ENCODE measurements around the gene ACAP1. TPM values are rescaled to one million over a fixed set of nuclear protein-coding genes. Genes with fewer than 3 reads are reported as not detected.
A peak's percentile ranks its signal among the peaks of the same experiment; 100 is the strongest.
"Not testable (repeated sequence)": the region's sequence is repeated elsewhere in the genome, so short reads cannot be mapped to it uniquely, and the experiment has no call there.

ACAP1 gene
- total and polyA plus RNA-seq, 4 donors = 4.6 to 18.1 (median 13.8) TPM

DNA sequence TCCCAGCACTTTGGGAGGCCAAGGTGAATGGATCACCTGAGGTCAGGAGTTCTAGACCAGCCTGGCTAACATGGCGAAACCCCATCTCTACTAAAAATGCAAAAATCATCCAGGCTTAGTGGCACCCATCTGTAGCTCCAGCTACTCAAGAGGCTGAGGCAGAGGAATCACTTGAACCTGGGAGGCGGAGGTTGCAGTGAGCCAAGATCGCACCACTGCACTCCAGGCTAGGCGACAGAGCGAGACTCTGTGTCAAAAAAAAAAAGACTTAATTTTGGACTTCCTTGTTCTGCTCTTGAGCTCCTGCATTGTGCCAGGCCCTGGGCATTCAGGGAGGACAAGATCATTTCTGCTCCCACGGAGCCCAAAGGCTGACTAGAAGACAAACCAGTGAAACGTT, 1.3 kb downstream of the ACAP1 start:
- not testable (repeated sequence) for H3K36me3 ChIP-seq (ENCODE audit: control insufficient read depth, insufficient read depth, low read length); H3K4me3 ChIP-seq (ENCODE audit: low read depth, low read length); H3K4me1 ChIP-seq (ENCODE audit: control insufficient read depth, insufficient read depth, low read length); H3K9me3 ChIP-seq (ENCODE audit: control insufficient read depth, insufficient read depth, low read length); DNase-seq (ENCODE audit: low read depth in 4 of 6, low spot score in 6 of 6); H3K27me3 ChIP-seq (ENCODE audit: control insufficient read depth, insufficient read depth, low read length); H3K27ac ChIP-seq (ENCODE audit: low read depth, low read length)
- WGBS (ENCODE audit: insufficient coverage) = 80% methylated on average over 7 of the region's 7 CpGs

GRCh38 chr17:7340179-7340578, 3.9 kb downstream of the ACAP1 start:
- H3K36me3 ChIP-seq (ENCODE audit: control insufficient read depth, insufficient read depth, low read length) = no peaks in the 10 kb centered on the region
- H3K27me3 ChIP-seq (ENCODE audit: control insufficient read depth, insufficient read depth, low read length) = no peaks in the 10 kb centered on the region
- no peaks in the 10 kb centered on the region for H3K9me3 ChIP-seq (ENCODE audit: control insufficient read depth, insufficient read depth, low read length)
- peaks cover 2% of the 10 kb centered on the region for H3K4me1 ChIP-seq (ENCODE audit: control insufficient read depth, insufficient read depth, low read length)
- H3K27ac ChIP-seq (ENCODE audit: low read depth, low read length) = no peak overlapping the region
- 100% methylated on average over 1 of the region's 2 CpGs for WGBS (ENCODE audit: insufficient coverage)
- H3K4me3 ChIP-seq (ENCODE audit: low read depth, low read length) = no peak overlapping the region
- no peak for DNase-seq (ENCODE audit: low read depth in 4 of 6, low spot score in 6 of 6)

DNA sequence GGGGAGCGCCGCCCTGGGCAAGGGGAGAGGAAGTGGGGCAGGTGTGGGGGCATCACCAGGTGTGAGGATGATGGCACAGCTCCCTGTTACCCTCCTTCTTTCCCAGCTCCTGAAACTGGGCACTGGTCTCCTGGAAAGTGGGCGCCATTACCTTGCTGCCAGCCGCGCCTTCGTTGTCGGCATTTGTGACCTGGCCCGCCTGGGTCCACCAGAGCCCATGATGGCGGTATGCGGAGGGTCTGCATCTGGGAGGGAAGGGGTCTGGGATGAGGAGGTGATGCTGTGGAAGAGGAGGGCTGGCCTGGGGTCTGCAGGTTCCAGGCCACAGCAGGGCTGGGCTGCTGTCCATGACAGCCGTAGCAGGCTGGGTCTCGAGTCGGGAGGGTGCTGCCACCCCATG, 5.5 kb downstream of the ACAP1 start:
- 92% methylated on average over 10 of the region's 13 CpGs for WGBS (ENCODE audit: insufficient coverage)
- H3K27me3 ChIP-seq (ENCODE audit: control insufficient read depth, insufficient read depth, low read length) = no peaks in the 10 kb centered on the region
- no peak overlapping the region for H3K27ac ChIP-seq (ENCODE audit: low read depth, low read length)
- H3K9me3 ChIP-seq (ENCODE audit: control insufficient read depth, insufficient read depth, low read length) = no peaks in the 10 kb centered on the region
- H3K36me3 ChIP-seq (ENCODE audit: control insufficient read depth, insufficient read depth, low read length) = no peaks in the 10 kb centered on the region
- no peak overlapping the region for H3K4me3 ChIP-seq (ENCODE audit: low read depth, low read length)
- H3K4me1 ChIP-seq (ENCODE audit: control insufficient read depth, insufficient read depth, low read length) = peaks cover 2% of the 10 kb centered on the region
- DNase-seq (ENCODE audit: low read depth in 4 of 6, low spot score in 6 of 6) = no peak

DNA sequence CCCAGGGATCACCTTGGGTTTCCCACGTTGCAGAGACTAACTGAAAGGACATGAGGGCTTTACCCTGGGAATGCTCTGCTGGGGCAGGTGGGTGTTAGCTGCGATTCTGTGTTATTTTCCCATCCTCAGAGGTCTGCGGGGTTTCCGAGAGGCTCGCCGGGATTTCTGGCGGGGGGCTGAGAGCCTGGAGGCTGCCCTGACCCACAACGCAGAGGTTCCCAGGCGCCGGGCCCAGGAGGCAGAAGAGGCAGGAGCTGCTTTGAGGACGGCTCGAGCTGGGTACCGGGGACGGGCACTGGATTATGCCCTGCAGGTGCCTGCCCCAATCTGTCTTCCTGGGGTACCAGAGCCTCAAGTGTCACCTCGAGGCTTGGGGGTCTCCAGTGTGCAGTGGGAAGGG, 6.9 kb downstream of the ACAP1 start:
- DNase-seq (ENCODE audit: low read depth in 4 of 6, low spot score in 6 of 6) = no peak
- WGBS (ENCODE audit: insufficient coverage) = 82% methylated on average over 15 of the region's 15 CpGs
- Histone ChIP-seq H3K27me3 (ENCODE audit: control insufficient read depth, insufficient read depth, low read length) (no peaks in the 10 kb centered on the region), H3K9me3 (ENCODE audit: control insufficient read depth, insufficient read depth, low read length) (no peaks in the 10 kb centered on the region), H3K27ac (ENCODE audit: low read depth, low read length) (no peak overlapping the region), H3K4me3 (ENCODE audit: low read depth, low read length) (no peak overlapping the region), H3K36me3 (ENCODE audit: control insufficient read depth, insufficient read depth, low read length) (peaks cover 3% of the 10 kb centered on the region), H3K4me1 (ENCODE audit: control insufficient read depth, insufficient read depth, low read length) (peaks cover 2% of the 10 kb centered on the region)

- peaks cover 3% of the 10 kb centered on the region for H3K36me3 ChIP-seq (ENCODE audit: control insufficient read depth, insufficient read depth, low read length)
- no peak for DNase-seq (ENCODE audit: low read depth in 4 of 6, low spot score in 6 of 6)
- H3K27me3 ChIP-seq (ENCODE audit: control insufficient read depth, insufficient read depth, low read length) = no peaks in the 10 kb centered on the region
- peaks cover 31% of the 10 kb centered on the region for H3K4me1 ChIP-seq (ENCODE audit: control insufficient read depth, insufficient read depth, low read length)
- WGBS (ENCODE audit: insufficient coverage) = 90% methylated on average over 16 of the region's 18 CpGs
- no peak overlapping the region for H3K4me3 ChIP-seq (ENCODE audit: low read depth, low read length)
- no peaks in the 10 kb centered on the region for H3K9me3 ChIP-seq (ENCODE audit: control insufficient read depth, insufficient read depth, low read length)
- H3K27ac ChIP-seq (ENCODE audit: low read depth, low read length) = no peak overlapping the region
Observed at GRCh38 chr17:7346761-7347614, 10.7 kb downstream of the ACAP1 start.

DNA sequence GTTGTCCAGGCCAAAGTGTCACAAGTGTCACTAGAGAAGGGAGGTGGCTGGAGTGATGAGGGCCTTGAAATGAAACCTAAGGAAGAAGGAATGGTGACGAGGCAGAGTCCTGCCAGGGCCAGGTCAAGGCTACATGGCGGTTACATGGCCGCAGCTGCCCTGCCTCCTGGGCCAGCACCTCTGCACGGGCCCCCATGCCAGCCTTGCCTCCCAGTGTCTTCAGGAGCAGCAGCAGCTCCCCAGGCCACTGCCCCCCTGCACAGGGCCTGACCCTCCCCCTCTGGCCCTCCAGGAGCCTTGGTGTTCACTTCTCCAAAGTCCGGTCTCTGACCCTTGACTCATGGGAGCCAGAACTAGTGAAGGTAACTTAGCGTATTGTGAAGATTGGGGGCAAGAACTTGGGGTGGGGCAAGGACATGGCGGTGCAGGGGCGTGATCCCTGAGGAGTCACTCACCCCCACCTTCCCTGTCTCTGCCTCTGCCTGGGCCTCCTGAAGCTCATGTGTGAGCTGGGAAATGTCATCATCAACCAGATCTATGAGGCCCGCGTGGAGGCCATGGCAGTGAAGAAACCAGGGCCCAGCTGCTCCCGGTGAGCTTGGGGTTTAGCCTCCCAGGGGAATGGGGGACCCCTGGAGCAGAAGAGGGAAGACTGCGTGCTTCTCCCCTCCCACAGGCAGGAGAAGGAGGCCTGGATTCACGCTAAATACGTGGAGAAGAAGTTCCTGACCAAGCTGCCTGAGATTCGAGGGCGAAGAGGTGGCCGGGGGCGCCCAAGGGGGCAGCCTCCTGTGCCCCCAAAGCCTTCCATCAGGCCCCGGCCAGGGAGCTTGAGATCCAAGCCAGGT, 11.5 kb downstream of the ACAP1 start:
- H3K4me3 ChIP-seq (ENCODE audit: low read depth, low read length) = no peak overlapping the region
- H3K36me3 ChIP-seq (ENCODE audit: control insufficient read depth, insufficient read depth, low read length) = peaks cover 3% of the 10 kb centered on the region
- no peaks in the 10 kb centered on the region for H3K27me3 ChIP-seq (ENCODE audit: control insufficient read depth, insufficient read depth, low read length)
- peaks cover 40% of the 10 kb centered on the region for H3K4me1 ChIP-seq (ENCODE audit: control insufficient read depth, insufficient read depth, low read length)
- no peaks in the 10 kb centered on the region for H3K9me3 ChIP-seq (ENCODE audit: control insufficient read depth, insufficient read depth, low read length)
- no peak overlapping the region for H3K27ac ChIP-seq (ENCODE audit: low read depth, low read length)
- WGBS (ENCODE audit: insufficient coverage) = 95% methylated on average over 14 of the region's 19 CpGs
- no peak for DNase-seq (ENCODE audit: low read depth in 4 of 6, low spot score in 6 of 6)

- no peak for DNase-seq (ENCODE audit: low read depth in 4 of 6, low spot score in 6 of 6)
- Histone ChIP-seq H3K9me3 (ENCODE audit: control insufficient read depth, insufficient read depth, low read length) (no peaks in the 10 kb centered on the region), H3K27ac (ENCODE audit: low read depth, low read length) (no peak overlapping the region), H3K27me3 (ENCODE audit: control insufficient read depth, insufficient read depth, low read length) (no peaks in the 10 kb centered on the region), H3K4me3 (ENCODE audit: low read depth, low read length) (no peak overlapping the region), H3K36me3 (ENCODE audit: control insufficient read depth, insufficient read depth, low read length) (peaks cover 9% of the 10 kb centered on the region), H3K4me1 (ENCODE audit: control insufficient read depth, insufficient read depth, low read length) (peaks cover 48% of the 10 kb centered on the region)
- WGBS (ENCODE audit: insufficient coverage) = 66% methylated on average over 17 of the region's 19 CpGs
Observed at GRCh38 chr17:7348478-7349242, 12.3 kb downstream of the ACAP1 start.

DNA sequence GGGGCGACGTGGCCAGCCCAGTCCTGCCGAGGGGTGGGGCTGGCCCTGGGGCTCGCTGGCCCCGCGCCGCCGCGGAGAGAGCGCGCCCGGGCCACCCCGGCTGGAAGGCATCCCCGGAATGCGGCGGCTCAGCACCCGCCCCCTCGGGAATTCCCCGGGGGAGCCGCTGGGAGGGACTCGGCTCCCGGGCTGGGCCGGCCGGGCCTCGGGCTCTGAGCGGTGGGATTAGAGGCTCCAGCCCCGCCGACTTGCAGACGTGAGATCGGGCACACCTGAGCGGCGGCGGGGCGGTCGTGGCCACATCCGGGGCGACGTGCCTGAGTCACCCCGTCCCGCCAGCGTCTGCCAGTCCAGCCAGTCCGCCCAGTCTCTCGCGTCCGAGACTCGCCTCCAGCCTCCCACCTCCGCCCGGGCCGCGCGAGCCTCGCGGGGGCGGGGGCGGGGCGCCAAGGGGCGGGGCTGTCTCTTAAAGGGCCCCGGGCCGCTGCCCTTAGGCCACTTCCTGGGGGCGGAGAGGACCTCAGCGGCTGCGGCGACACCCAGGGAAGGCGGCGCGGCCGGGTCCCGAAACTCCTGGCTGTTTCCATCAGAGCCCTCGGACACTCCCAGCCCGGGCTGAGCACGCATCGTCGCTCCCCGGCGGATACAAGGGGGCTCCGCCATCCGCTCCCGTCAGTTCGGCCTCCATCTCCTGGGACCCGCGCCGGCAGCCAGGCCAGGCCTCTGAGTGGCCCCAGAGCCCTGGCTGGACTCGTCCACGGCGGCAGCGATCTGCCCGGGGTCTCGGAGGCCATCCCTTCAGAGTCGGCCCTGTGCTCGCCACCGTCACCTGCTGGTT, 15.6 kb downstream of the ACAP1 start, which contains the start of gene KCTD11:
TSS of gene KCTD11 (plus strand) at position 498 of the 838 bp plus-strand sequence.
- peak in 4 of 6 donors; percentile 69 to 94 (median 82) for DNase-seq (ENCODE audit: low read depth in 4 of 6, low spot score in 6 of 6)
- no peaks in the 10 kb centered on the region for H3K9me3 ChIP-seq (ENCODE audit: control insufficient read depth, insufficient read depth, low read length)
- H3K4me3 ChIP-seq (ENCODE audit: low read depth, low read length) = peak within 1 kb of the TSS; percentile 83
- H3K27ac ChIP-seq (ENCODE audit: low read depth, low read length) = peak within 1 kb of the TSS; percentile 99
- WGBS (ENCODE audit: insufficient coverage) = under 1% methylated on average over 91 of the region's 91 CpGs
- H3K27me3 ChIP-seq (ENCODE audit: control insufficient read depth, insufficient read depth, low read length) = no peaks in the 10 kb centered on the region
- peaks cover 9% of the 10 kb centered on the region for H3K36me3 ChIP-seq (ENCODE audit: control insufficient read depth, insufficient read depth, low read length)
- H3K4me1 ChIP-seq (ENCODE audit: control insufficient read depth, insufficient read depth, low read length) = peaks cover 76% of the 10 kb centered on the region
